NCI-H1417 (cell line): ENCODE measurements around the gene PIAS4.

ENCODE experiments used
- DNase-seq, 3 experiments: peaks; one replicate each; lab custom pipeline; 2025; lab: John Stamatoyannopoulos, UW

PIAS4 gene

DNA sequence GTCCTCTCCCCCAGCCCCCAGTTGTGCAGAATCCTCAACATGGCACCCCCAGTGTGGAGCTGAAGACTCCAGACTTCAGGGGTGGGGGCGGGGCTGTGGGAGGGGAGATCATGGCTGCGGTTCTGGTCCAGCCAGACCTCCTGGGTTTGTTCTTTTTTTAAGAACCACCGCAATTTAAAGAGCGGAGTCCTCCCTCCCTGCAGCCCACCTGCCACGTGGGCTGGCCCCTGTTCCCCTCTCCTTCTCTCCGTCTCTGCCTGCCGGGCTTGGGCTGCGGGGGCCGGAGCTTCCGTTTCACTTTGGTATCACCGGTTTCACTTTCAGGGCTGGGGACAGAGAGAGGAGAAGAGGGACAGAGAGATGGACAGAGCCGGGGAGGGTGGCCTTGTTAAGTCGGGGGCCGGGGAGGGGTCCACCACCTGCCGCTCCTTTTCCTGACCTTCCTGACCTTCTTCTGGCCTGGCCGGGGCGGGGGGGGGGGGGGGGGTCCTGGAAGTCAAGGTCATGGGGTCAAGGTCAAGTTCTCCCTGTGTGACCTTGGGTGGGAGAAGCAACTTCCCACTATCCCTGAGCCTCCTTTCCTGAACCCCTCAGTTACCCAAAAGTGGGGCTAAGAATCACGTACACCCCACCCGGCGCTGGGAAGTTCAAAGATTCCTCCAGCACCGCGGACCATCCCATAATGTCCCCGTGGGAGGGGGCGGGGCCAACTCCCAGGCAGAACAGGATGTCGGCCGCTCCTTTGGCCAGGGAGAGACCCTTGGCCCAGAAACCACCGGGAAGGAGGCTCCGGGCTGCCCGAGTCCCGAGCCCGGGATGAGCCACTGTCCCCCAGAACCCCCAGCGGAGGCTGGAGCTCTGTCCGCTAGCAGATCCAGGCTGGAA, 70.5 kb downstream of the PIAS4 start:
- DNase-seq = peak; percentile 21 to 45 (median 40)

DNA sequence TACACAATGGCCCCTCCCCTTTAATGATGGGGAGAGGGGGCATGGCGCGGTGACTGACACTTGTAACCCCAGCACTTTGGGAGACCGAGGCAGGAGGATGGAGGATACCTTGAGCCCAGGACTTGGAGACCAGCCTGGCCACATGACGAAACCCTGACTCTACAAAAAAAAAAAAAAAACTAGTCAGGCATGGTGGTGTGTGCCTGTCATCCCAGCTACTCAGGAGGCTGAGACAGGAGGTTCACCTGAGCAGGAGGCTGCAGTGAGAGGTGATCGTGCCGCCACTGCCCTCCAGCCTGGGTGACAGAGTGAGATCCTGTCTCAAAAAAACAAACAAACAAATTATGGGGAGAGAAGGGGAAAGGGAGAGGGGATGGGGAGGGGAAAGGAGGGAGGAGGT, 72.9 kb downstream of the PIAS4 start:
- DNase-seq = no peak

DNA sequence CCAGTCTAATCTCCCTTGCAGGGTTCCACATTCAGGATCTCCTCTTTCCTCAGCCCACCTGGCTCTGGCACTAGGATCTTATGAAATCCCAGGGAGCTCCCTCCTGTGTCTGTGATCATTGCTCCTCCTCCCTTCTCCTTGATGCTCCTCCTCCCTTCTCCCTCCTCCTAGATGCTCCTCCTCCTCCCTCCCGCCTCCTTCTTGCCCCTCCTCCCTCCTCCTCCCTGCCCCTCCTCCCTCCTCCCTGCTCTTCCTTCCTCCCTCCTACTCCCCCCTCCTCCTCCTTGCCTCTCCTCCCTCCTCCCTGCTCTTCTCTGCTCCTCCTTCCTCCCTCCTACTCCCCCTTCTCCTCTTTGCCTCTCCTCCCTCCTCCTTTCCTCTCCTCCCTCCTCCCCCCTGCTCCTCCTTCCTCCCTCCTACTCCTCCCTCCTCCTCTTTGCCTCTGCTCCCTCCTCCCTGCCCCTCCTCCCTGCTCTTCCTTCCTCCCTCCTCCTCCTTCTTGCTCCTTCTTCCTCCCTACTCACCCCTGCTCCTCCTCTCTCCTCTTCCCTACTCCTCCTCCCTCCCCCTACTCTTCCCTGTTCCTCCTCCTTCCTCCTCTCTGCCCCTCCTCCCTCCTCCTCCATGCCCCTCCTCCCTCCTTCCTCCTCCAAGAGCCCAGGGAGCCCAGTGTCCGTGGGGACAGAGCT, 74.0 kb downstream of the PIAS4 start:
- no peak for DNase-seq

DNA sequence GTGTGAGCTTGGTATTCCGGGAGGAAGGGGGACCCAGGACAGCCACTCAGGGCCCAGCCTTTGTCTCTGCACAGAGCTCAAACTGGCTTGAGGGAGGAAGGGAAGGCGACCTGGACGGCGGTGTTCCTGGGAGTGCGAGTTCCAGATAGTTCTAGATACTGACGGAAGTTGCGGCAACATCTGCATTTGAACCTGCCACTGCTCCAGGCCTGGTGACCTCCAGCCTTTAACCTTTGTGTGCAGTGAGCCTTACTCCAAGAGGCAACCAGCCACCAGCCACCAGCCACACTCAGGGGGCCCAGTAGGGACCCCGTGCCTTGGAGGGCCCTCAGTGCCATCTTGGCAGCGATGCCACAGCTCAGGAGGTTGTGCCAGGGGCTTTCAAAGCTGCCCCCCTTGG, 74.6 kb downstream of the PIAS4 start:
- no peak for DNase-seq

DNA sequence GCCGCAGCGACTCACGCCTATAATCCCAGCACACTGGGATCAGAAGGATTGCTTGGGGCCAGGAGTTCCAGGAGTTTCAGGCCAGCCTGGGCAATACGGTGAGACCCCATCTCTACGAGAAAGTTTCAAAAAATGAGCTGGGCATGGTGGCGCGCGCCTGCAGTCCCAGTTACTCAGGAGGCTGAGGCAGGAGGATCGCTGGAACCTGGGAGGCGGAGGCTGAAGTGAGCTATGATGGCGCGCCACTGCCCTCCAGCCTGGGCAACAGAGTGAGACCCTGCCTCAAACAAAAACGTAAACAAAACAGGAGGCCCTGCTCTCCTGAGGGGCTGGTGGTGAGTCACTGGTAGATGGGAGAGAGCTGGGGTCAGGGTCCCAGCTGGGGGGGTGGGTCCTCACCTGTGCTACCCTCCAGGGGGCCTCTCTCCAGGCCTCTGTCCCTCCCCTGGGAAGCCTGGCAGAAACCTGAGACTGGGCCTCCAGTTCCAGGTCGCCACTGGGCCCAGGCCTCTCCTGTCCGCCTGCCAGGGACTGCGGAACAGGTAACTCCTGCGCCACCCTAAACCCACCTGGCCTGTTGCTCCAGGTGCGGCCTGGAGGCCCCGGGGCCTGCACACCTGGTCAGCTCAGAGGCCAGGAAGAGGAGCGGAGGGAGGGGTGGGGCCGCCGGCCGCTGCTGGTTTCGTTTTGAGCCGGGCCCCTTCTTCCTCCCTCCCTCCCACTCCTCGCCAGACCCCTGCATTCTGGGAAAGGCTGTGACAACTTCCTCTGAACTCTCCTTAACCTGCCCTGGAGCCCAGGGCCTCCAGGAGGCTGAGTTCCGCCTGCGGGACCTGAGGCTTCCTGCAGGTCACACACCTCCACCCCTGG, 76.4 kb downstream of the PIAS4 start:
- no peak for DNase-seq

DNA sequence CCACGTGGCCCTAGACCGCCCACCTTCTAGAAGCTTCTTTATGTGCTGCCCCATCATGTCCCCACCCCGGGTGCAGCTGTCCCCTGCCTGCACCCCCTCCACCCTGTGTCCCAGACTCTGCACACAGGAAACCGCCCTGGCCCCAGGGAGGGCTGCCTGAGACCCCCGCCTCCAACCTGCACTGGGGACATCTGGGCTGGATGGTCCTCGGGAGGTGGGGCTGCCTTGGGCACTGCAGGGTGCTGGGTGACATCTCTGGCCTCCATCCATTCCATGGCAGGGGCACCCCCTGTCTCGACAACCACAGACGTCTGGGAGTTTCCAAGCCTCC, 77.0 kb downstream of the PIAS4 start:
- no peak for DNase-seq

DNA sequence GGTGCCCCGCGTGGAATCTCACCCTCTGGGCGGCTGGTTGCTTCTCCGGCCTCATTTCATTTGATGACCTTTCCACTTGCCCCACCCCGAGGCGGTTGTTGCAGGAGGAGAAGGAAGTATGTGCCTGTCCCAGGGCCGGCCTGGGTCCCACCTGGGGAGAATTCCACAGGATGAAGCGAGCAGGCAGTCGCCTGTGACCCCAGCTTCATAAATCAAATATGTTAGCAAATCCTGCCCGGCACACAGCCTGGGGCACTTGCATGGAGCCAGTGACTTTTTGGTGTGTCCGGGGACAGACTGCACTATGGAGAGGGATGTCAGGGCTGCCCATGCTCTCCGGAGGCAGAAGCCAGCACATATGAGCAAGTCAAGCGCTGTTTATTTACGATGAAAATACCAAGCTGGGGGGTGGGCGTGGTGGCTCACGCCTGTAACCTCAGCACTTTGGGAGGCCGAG, 78.9 kb downstream of the PIAS4 start:
- no peak for DNase-seq

DNA sequence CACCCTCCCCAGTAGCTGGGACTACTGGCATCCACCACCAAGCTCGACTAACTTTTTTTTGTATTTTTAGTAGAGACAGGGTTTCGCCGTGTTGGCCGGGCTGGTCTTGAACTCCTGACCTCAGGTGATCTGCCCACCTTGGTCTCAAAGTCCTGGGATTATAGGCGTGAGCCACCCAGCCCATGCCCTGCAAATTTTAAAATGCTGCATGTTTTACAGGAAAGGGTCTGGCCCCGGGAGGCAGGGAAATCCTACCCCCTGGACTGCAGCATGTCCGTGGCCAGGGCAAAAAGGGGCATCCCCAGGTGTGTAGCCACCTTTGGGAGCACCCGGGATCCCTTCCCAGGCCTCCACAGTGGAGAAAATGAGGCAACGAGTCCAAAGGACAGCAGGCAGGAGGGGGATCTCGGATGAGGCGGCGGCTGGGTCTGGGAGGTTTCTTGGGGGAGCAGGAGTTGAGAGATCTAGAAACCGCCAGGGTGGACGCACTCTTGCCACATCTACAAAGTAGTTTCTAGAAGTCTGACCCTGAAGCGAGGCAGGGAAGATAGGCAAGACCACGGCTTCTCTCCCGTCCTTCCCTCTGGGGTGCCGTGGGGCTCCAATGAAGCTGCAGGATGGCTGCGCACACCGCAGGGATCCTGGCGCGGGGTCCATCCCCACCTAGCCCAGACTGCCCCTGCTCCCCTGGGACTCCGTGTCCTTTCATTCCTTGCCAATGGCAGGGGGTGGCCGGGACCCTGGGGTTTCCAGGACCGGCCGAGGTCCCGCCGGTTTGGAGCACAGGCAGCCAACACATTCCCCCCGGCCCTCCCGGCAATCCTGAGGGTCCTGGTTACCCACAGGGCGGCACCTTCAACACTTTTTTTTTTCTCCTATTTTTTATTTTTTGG, 80.5 kb downstream of the PIAS4 start:
- no peak for DNase-seq

DNA sequence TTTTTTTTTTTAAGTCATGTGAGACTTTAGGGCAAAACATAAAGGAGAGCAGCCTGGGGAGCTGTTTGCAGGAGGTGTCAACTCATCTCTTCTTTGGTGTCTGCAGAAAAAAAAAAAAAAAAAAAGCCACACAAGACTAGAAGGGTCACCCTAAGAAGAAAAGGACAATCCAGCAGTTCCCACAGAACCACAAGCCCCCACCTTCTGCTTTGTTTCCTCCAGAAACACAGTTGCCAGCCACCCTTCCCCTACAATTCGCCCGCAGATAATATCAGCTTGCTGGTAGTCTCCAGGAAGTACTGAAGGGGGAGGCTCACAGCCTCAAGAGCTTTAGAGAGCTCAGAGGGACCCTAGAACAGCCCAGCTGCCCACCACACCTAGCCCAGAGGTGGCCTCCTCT, 81.4 kb downstream of the PIAS4 start:
- no peak for DNase-seq
